Measurements from ENCODE around the gene CLTA. TPM values are rescaled to one million over a fixed set of nuclear protein-coding genes. Genes with fewer than 3 reads are reported as not detected.

CLTA gene
- polyA plus RNA-seq, 1 of the 3 experiments (the other 2 are of a cell fraction), result 260 TPM

DNA sequence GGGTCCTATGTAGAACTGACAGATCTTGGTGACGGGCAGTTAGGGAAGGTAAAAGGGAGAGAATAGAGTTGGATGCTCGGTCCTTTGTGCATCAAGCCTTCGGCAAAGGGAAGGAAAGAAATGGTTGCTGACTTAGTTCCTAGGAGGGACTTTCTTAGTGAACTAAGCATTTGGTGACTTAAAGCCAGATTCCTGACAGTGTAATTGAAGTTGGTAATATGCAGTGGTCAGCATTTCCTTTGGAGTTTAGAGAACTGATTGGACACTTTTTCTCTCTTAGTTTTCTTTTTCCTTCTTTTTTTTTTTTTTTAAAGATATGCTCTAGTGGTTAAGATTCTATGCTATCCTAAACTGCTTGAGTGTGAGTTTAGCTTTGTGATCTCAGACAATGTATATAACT is 2.3 kb downstream of the CLTA start (continued):
- TF ChIP-seq MXI1 (IDR thresholded peaks at IDR 0.05; ENCODE audit: low read depth, low read length), result no peak
- TF ChIP-seq, protein P1, sequence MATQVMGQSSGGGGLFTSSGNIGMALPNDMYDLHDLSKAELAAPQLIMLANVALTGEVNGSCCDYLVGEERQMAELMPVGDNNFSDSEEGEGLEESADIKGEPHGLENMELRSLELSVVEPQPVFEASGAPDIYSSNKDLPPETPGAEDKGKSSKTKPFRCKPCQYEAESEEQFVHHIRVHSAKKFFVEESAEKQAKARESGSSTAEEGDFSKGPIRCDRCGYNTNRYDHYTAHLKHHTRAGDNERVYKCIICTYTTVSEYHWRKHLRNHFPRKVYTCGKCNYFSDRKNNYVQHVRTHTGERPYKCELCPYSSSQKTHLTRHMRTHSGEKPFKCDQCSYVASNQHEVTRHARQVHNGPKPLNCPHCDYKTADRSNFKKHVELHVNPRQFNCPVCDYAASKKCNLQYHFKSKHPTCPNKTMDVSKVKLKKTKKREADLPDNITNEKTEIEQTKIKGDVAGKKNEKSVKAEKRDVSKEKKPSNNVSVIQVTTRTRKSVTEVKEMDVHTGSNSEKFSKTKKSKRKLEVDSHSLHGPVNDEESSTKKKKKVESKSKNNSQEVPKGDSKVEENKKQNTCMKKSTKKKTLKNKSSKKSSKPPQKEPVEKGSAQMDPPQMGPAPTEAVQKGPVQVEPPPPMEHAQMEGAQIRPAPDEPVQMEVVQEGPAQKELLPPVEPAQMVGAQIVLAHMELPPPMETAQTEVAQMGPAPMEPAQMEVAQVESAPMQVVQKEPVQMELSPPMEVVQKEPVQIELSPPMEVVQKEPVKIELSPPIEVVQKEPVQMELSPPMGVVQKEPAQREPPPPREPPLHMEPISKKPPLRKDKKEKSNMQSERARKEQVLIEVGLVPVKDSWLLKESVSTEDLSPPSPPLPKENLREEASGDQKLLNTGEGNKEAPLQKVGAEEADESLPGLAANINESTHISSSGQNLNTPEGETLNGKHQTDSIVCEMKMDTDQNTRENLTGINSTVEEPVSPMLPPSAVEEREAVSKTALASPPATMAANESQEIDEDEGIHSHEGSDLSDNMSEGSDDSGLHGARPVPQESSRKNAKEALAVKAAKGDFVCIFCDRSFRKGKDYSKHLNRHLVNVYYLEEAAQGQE (IDR thresholded peaks at IDR 0.05; ENCODE audit: low read depth, low read length), result no peak
- no peak for TF ChIP-seq RXRA (IDR thresholded peaks at IDR 0.05; ENCODE audit: borderline replicate concordance, low read depth)
- no peak for TF ChIP-seq FOXM1 (IDR thresholded peaks at IDR 0.05; ENCODE audit: low read depth)

GRCh38 chr9:36194326-36195000 is 3.7 kb downstream of the CLTA start:
- Histone ChIP-seq H3K4me2 (peak overlapping the region; percentile 83), H3K9me2 (no peaks in the 10 kb centered on the region), H4K20me1 (ENCODE audit: insufficient read depth) (peaks cover 64% of the 10 kb centered on the region), H3K79me2 (ENCODE audit: insufficient read depth) (peaks cover 92% of the 10 kb centered on the region), H3K36me3 (replicated peaks in 1 of 2; ENCODE audit: control insufficient read depth in 1 of 2, insufficient read depth in 2 of 2, low read length in 1 of 2) (peaks cover 17 to 28% of the 10 kb centered on the region in 2 experiments), H3K4me3 (ENCODE audit: low read depth in 2 of 2, low read length in 1 of 2) (no peak overlapping the region), H3K9ac (no peak overlapping the region; the same call in 1 of the 2 replicates), H3K27ac (ENCODE audit: low read depth in 2 of 2, low read length in 1 of 2) (no peak overlapping the region), H3K27me3 (ENCODE audit: insufficient read depth) (no peaks in the 10 kb centered on the region), H3K4me1 (ENCODE audit: control insufficient read depth in 1 of 2, insufficient read depth in 2 of 2, low read depth in 1 of 2, low read length in 1 of 2) (peaks cover 6 to 27% of the 10 kb centered on the region in 2 experiments), H3F3A (replicated peaks; ENCODE audit: insufficient read depth) (no peaks in the 10 kb centered on the region), H2AFZ (ENCODE audit: low read depth) (no peak overlapping the region), H3K9me3 (no peaks in the 10 kb centered on the region)
- TF ChIP-seq, protein P2, sequence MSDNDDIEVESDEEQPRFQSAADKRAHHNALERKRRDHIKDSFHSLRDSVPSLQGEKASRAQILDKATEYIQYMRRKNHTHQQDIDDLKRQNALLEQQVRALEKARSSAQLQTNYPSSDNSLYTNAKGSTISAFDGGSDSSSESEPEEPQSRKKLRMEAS (IDR thresholded peaks at IDR 0.05; ENCODE audit: low read depth), result no peak
- TF ChIP-seq FOSL2 (IDR thresholded peaks at IDR 0.05; ENCODE audit: borderline replicate concordance, low read depth) (no peak), SIN3A (IDR thresholded peaks at IDR 0.05; ENCODE audit: borderline replicate concordance, low read depth, low read length) (no peak), FOXJ3 (CRISPR knock-in tag; IDR thresholded peaks at IDR 0.05) (no peak), JUND (IDR thresholded peaks at IDR 0.05) (no peak), CHD2 (IDR thresholded peaks at IDR 0.05; ENCODE audit: low read length, partially characterized antibody) (no peak), EP300 (IDR thresholded peaks at IDR 0.05; ENCODE audit: borderline replicate concordance in 1 of 2, low read depth in 1 of 2, low read length in 1 of 2) (no peak), IRF3 (IDR thresholded peaks at IDR 0.05; ENCODE audit: low read depth, low read length) (no peak), PBX3 (IDR thresholded peaks at IDR 0.05) (no peak), USF2 (IDR thresholded peaks at IDR 0.05; ENCODE audit: borderline replicate concordance, low read depth, low read length) (no peak), GABPA (IDR thresholded peaks at IDR 0.05; ENCODE audit: low read depth) (no peak), RXRA (IDR thresholded peaks at IDR 0.05; ENCODE audit: borderline replicate concordance, low read depth) (no peak)
- TF ChIP-seq, protein P3, sequence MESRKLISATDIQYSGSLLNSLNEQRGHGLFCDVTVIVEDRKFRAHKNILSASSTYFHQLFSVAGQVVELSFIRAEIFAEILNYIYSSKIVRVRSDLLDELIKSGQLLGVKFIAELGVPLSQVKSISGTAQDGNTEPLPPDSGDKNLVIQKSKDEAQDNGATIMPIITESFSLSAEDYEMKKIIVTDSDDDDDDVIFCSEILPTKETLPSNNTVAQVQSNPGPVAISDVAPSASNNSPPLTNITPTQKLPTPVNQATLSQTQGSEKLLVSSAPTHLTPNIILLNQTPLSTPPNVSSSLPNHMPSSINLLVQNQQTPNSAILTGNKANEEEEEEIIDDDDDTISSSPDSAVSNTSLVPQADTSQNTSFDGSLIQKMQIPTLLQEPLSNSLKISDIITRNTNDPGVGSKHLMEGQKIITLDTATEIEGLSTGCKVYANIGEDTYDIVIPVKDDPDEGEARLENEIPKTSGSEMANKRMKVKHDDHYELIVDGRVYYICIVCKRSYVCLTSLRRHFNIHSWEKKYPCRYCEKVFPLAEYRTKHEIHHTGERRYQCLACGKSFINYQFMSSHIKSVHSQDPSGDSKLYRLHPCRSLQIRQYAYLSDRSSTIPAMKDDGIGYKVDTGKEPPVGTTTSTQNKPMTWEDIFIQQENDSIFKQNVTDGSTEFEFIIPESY (IDR thresholded peaks at IDR 0.05; ENCODE audit: borderline replicate concordance, low read depth), result no peak
- TF ChIP-seq, protein P1 (IDR thresholded peaks at IDR 0.05; ENCODE audit: low read depth, low read length), result no peak
- DNase-seq, result no peak
- 70% methylated on average over 4 of the region's 4 CpGs for WGBS (ENCODE audit: low lambda C conversion rate)
- ChIA-PET CTCF (interaction anchor here (1.3 to 1.7 kb wide), 2 partner anchors 91 to 134 kb away, joined by 4 read pairs; no protein-coding TSS in a partner anchor), POLR2A (no interaction called here)

Measured in SK-N-SH (cell line).